CD14-positive monocyte (primary cell): Measurements from ENCODE around the gene DCANP1. TPM values are rescaled to one million over a fixed set of nuclear protein-coding genes. Genes with fewer than 3 reads are reported as not detected.

Experiments
- DNase-seq, 3 donors: peaks; one replicate each; pipeline ENCODE4 v3.0.0-alpha.2; 2011 to 2022
- H2AFZ ChIP-seq: 2 replicates; pipeline ENCODE4 v1.6.0; 2012; ENCODE audit warnings: mild to moderate bottlenecking, low read depth, low read length, inconsistent platforms; ENCODE audit not compliant: insufficient read depth, poor library complexity, severe bottlenecking
- H3K27ac ChIP-seq, 2 donors: 1 replicate in 1 of 2; 2 replicates in 1 of 2; pipeline ENCODE4 v1.5.1; 2012 to 2013; ENCODE audit warnings: low read length in 2 of 2, control low read depth in 1 of 2, inconsistent platforms in 1 of 2, low read depth in 1 of 2, mild to moderate bottlenecking in 1 of 2
- H3K27me3 ChIP-seq, 2 donors: one replicate each; pipeline versions ENCODE4 v1.6.0 to v1.6.1; 2011 to 2013; ENCODE audit warnings: low read length in 2 of 2; ENCODE audit not compliant: control insufficient read depth in 2 of 2, insufficient read depth in 2 of 2
- H3K36me3 ChIP-seq, 2 donors: replicated peaks in 1 of 2; 1 replicate in 1 of 2; 2 replicates in 1 of 2; pipeline versions ENCODE4 v1.5.1 to v1.6.1; 2012 to 2013; ENCODE audit warnings: low read length in 2 of 2, control low read depth in 1 of 2, inconsistent platforms in 1 of 2, mild to moderate bottlenecking in 1 of 2; ENCODE audit not compliant: insufficient read depth in 2 of 2, control insufficient read depth in 1 of 2
- H3K4me1 ChIP-seq, 2 donors: 1 replicate in 1 of 2; 2 replicates in 1 of 2; pipeline versions ENCODE4 v1.5.1 to v1.6.1; 2012 to 2013; ENCODE audit warnings: low read length in 2 of 2, control low read depth in 1 of 2, inconsistent platforms in 1 of 2, mild to moderate bottlenecking in 1 of 2, moderate library complexity in 1 of 2; ENCODE audit not compliant: insufficient read depth in 2 of 2, control insufficient read depth in 1 of 2
- H3K4me2 ChIP-seq: replicated peaks from 2 replicates; pipeline ENCODE3; 2012; ENCODE audit warnings: low read length, moderate library complexity, mild to moderate bottlenecking; ENCODE audit not compliant: poor library complexity, severe bottlenecking; ENCODE audit errors: extremely low read depth
- H3K4me3 ChIP-seq, 3 experiments: fragments of 200-600 bp in 1 of 3; sonication (generic) in 1 of 3; replicated peaks in 1 of 3; 1 replicate in 2 of 3; 2 replicates in 1 of 3; pipeline ENCODE4 v1.5.1; 2011 to 2013; ENCODE audit warnings: low read length in 3 of 3, mild to moderate bottlenecking in 3 of 3, control low read depth in 2 of 3, low read depth in 2 of 3, inconsistent platforms in 1 of 3, moderate library complexity in 1 of 3
- H3K79me2 ChIP-seq: 2 replicates; pipeline ENCODE4 v1.6.0; 2012; ENCODE audit warnings: mild to moderate bottlenecking, control low read depth, inconsistent platforms, low read length, moderate library complexity; ENCODE audit not compliant: insufficient read depth
- H3K9ac ChIP-seq: 2 replicates; pipeline ENCODE4 v1.6.0; 2017; ENCODE audit warnings: low read length, mild to moderate bottlenecking; ENCODE audit not compliant: insufficient read depth, poor library complexity, severe bottlenecking
- H3K9me3 ChIP-seq, 2 donors: replicated peaks in 1 of 2; 1 replicate in 1 of 2; 2 replicates in 1 of 2; pipeline versions ENCODE4 v1.5.1 to v1.6.1; 2012 to 2013; ENCODE audit warnings: low read length in 2 of 2, control low read depth in 1 of 2; ENCODE audit not compliant: control insufficient read depth in 1 of 2, insufficient read depth in 1 of 2
- H4K20me1 ChIP-seq: 2 replicates; pipeline ENCODE4 v1.6.0; 2012; ENCODE audit warnings: mild to moderate bottlenecking, low read length, control low read depth, moderate library complexity; ENCODE audit not compliant: insufficient read depth
- H3K27ac Mint-ChIP-seq, 7 donors: one replicate each; pipeline ENCODE4 v1.8.0; 2020; ENCODE audit warnings: mild to moderate bottlenecking in 7 of 7, mixed read lengths in 7 of 7, moderate library complexity in 6 of 7, inconsistent platforms in 2 of 7
- H3K27me3 Mint-ChIP-seq, 3 donors: one replicate each; pipeline ENCODE4 v1.8.0; 2021 to 2022; ENCODE audit warnings: low read depth in 3 of 3, mild to moderate bottlenecking in 3 of 3, mixed read lengths in 3 of 3, moderate library complexity in 3 of 3, inconsistent platforms in 1 of 3
- H3K36me3 Mint-ChIP-seq, 2 donors: one replicate each; pipeline ENCODE4 v1.8.0; 2020; ENCODE audit warnings: mixed read lengths in 2 of 2, inconsistent platforms in 1 of 2, mild to moderate bottlenecking in 1 of 2
- H3K4me1 Mint-ChIP-seq: one replicate; pipeline ENCODE4 v1.8.0; 2020; ENCODE audit warnings: mild to moderate bottlenecking, mixed read lengths
- H3K4me3 Mint-ChIP-seq, 2 donors: one replicate each; pipeline ENCODE4 v1.8.0; 2020; ENCODE audit warnings: mild to moderate bottlenecking in 2 of 2, mixed read lengths in 2 of 2, moderate library complexity in 1 of 2
- H3K9me3 Mint-ChIP-seq, 7 donors: one replicate each; pipeline ENCODE4 v1.8.0; 2020 to 2022; ENCODE audit warnings: mixed read lengths in 7 of 7, mild to moderate bottlenecking in 6 of 7, moderate library complexity in 6 of 7, inconsistent platforms in 2 of 7
- WGBS: methylation state at CpG from one replicate; pipeline ENCODE4 v1.1.5; 2013; ENCODE audit warnings: missing lambda C conversion rate; ENCODE audit not compliant: insufficient coverage; 5-methylcytosine and 5-hydroxymethylcytosine counted together
- intact Hi-C, 2 donors: fragments of 100-400 bp; cut with micrococcal nuclease; formaldehyde crosslinking; loops; one replicate each; pipeline versions ENCODE4 v1.15.0 to v1.15.1; 2023
- polyA plus RNA-seq, 3 donors: library from polyadenylated mRNA; depleted of rRNA in 1 of 3; unstranded in 2 of 3; stranded (reverse) in 1 of 3; fragments of 300-500 nt in 2 of 3; fragments of >200 nt in 1 of 3; fragmentation: Illumina TruSeq in 2 of 3; gene quantifications; 1 replicate in 2 of 3; 2 replicates in 1 of 3; pipeline ENCODE4 v1.2.3, GENCODE V29; 2012 to 2021
- TF ChIP-seq, protein P1 (sequence below): fragments of 200-600 bp; IDR thresholded peaks from one replicate; pipeline ENCODE4 v1.8.0; 2022; ENCODE audit warnings: antibody characterized with exemption, mild to moderate bottlenecking

The DCANP1 gene
- polyA plus RNA-seq, 3 donors = 0.14 to 0.85 (median 0.15) TPM

DNA sequence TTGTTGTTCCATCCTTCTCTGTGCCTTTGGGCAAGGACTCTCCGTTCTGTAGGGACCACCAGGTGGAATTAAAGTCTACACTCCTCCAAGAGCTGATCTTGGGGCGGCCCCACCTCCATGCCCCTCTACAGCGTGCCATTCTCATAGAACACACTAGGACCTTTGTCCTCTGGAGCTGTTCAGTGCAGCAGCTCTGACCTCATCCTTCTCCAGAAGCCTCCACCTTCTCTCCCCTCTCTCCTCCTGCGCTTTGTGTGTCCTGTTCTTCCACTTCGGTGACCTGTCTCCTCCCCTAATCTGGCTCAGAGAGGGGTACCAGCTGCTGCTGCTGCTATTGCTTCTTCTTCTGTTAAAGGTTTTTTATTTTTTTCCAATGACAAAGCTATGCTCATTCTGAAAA lies 46.3 kb downstream of the DCANP1 start:
- DNase-seq = no peak
- Histone ChIP-seq H3K9me3 (no peaks in the 10 kb centered on the region), H3K27me3 (no peaks in the 10 kb centered on the region), H3K4me2 (no peak overlapping the region), H3K36me3 (no peaks in the 10 kb centered on the region), H2AFZ (peak overlapping the region; percentile 86), H4K20me1 (peaks cover 17% of the 10 kb centered on the region), H3K4me3 (no peak overlapping the region), H3K9ac (no peak overlapping the region), H3K79me2 (peaks cover 55% of the 10 kb centered on the region), H3K4me1 (peaks cover 40 to 41% of the 10 kb centered on the region in 2 donors), H3K27ac (peak overlapping the region in 1 of 2 donors; percentile 96)
- no peak overlapping the region for H3K4me3 Mint-ChIP-seq
- H3K27ac Mint-ChIP-seq = peak overlapping the region in 6 of 7 donors; percentile 95 to 100 (median 99)
- H3K4me1 Mint-ChIP-seq = peaks cover 39% of the 10 kb centered on the region
- peaks cover 0 to 10% (median 5%) of the 10 kb centered on the region in 7 donors for H3K9me3 Mint-ChIP-seq
- TF ChIP-seq, protein P1, sequence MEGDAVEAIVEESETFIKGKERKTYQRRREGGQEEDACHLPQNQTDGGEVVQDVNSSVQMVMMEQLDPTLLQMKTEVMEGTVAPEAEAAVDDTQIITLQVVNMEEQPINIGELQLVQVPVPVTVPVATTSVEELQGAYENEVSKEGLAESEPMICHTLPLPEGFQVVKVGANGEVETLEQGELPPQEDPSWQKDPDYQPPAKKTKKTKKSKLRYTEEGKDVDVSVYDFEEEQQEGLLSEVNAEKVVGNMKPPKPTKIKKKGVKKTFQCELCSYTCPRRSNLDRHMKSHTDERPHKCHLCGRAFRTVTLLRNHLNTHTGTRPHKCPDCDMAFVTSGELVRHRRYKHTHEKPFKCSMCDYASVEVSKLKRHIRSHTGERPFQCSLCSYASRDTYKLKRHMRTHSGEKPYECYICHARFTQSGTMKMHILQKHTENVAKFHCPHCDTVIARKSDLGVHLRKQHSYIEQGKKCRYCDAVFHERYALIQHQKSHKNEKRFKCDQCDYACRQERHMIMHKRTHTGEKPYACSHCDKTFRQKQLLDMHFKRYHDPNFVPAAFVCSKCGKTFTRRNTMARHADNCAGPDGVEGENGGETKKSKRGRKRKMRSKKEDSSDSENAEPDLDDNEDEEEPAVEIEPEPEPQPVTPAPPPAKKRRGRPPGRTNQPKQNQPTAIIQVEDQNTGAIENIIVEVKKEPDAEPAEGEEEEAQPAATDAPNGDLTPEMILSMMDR = no peak
- H3K27me3 Mint-ChIP-seq = no peaks in the 10 kb centered on the region
- 84% methylated on average over 3 of the region's 5 CpGs for WGBS
- H3K36me3 Mint-ChIP-seq = peaks cover 5 to 12% of the 10 kb centered on the region in 2 donors
- intact Hi-C loops = no loop called here

DNA sequence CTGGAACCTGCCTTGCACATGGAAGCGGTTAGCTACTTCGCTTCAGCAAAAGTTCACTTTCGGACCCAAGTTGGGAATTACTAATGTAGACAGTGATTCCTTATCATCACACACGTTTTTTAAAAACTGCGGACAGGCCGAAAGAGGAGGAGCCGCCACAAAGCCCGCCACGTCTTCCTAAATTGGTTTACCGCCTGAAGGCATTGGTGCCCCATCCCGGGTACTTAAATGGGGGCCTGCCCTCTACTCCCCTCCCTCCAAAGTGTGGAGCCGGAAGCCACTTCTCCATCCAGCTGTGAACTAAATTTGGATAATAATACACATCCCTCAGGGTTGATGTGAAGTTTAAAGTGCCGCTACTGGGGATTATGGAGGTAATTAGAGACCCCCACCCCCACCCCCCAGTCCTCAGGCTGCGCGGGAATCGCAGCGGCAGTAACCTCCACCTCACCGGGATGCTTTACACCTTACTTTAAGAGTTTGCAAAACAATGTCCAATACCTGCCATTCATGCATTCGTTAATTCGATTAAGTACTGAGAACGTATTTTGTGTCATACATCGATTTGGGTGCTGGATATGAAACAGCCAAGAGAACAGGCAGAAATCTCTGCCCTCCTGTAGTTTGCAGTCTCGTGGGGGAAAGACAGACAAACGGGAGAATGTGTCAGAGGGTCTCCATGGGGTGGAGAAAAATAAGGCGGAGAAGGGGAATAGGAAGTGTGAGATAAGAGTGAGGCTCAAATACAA lies 47.2 kb downstream of the DCANP1 start:
- Mint-ChIP-seq H3K9me3 (peaks cover 0 to 6% (median 3%) of the 10 kb centered on the region in 7 donors), H3K27me3 (no peaks in the 10 kb centered on the region), H3K4me3 (peak overlapping the region; percentile 81 to 88), H3K36me3 (peaks cover 7 to 16% of the 10 kb centered on the region in 2 donors), H3K27ac (peak overlapping the region; percentile 95 to 100 (median 99)), H3K4me1 (peaks cover 48% of the 10 kb centered on the region)
- 7% methylated on average over 17 of the region's 25 CpGs for WGBS
- no peak for DNase-seq
- Histone ChIP-seq H3K4me1 (peaks cover 48 to 50% of the 10 kb centered on the region in 2 donors), H3K9ac (peak overlapping the region; percentile 96), H2AFZ (peak overlapping the region; percentile 86), H3K27me3 (no peaks in the 10 kb centered on the region), H3K27ac (peak overlapping the region; percentile 96), H3K9me3 (no peaks in the 10 kb centered on the region), H4K20me1 (peaks cover 25% of the 10 kb centered on the region), H3K79me2 (peaks cover 64% of the 10 kb centered on the region), H3K36me3 (no peaks in the 10 kb centered on the region), H3K4me2 (peak overlapping the region; percentile 92), H3K4me3 (peak overlapping the region; percentile 51 to 96 (median 53))
- intact Hi-C loops = loop anchor here (2.0 to 5.0 kb wide), 4 partner anchors 15 to 57 kb away; no protein-coding TSS in a partner anchor
- TF ChIP-seq, protein P1 = no peak
